Fibroblast of lung (primary cell): ENCODE data around the gene DCXR. TPM values are rescaled to one million over a fixed set of nuclear protein-coding genes. Genes with fewer than 3 reads are reported as not detected.
A peak's percentile ranks its signal among the peaks of the same experiment; 100 is the strongest.

Experiments used
- DNase-seq, 2 donors: peaks; one replicate each; pipeline versions ENCODE4 v3.0.0 to v3.0.0-alpha.2; 2010; ENCODE audit warnings: low read depth in 2 of 2
- H2AFZ ChIP-seq: 2 replicates; pipeline ENCODE4 v1.5.1; 2012; ENCODE audit warnings: low read length, control low read depth, inconsistent platforms
- H3K27ac ChIP-seq: 2 replicates; pipeline ENCODE4 v1.5.1; 2011; ENCODE audit warnings: low read length, control low read depth; ENCODE audit not compliant: insufficient read depth
- H3K27me3 ChIP-seq: 2 replicates; pipeline ENCODE4 v1.5.1; 2011; ENCODE audit warnings: mild to moderate bottlenecking, low read length; ENCODE audit not compliant: control insufficient read depth, insufficient read depth
- H3K36me3 ChIP-seq: 2 replicates; pipeline ENCODE4 v1.5.1; 2011; ENCODE audit warnings: low read length; ENCODE audit not compliant: control insufficient read depth, insufficient read depth
- H3K4me1 ChIP-seq: 2 replicates; pipeline ENCODE4 v1.5.1; 2011; ENCODE audit warnings: low read length; ENCODE audit not compliant: control insufficient read depth, insufficient read depth; ENCODE audit errors: extremely low read depth
- H3K4me2 ChIP-seq: 2 replicates; pipeline ENCODE4 v1.5.1; 2011; ENCODE audit warnings: low read length, control low read depth; ENCODE audit not compliant: insufficient read depth; ENCODE audit errors: extremely low read depth
- H3K4me3 ChIP-seq, 4 experiments: fragments of 200-600 bp in 1 of 4; sonication (generic) in 1 of 4; replicated peaks in 1 of 4; 2 replicates each; pipeline ENCODE4 v1.5.1; 2011 to 2016; ENCODE audit warnings: low read length in 4 of 4, low read depth in 3 of 4, mild to moderate bottlenecking in 3 of 4, control low read depth in 2 of 4, inconsistent platforms in 1 of 4, mixed read lengths in 1 of 4; ENCODE audit not compliant: insufficient read depth in 1 of 4; ENCODE audit errors: control extremely low read depth in 1 of 4
- H3K79me2 ChIP-seq: 2 replicates; pipeline ENCODE4 v1.5.1; 2012; ENCODE audit warnings: mild to moderate bottlenecking, low read length, inconsistent platforms; ENCODE audit not compliant: control insufficient read depth, insufficient read depth
- H3K9ac ChIP-seq: 2 replicates; pipeline ENCODE4 v1.5.1; 2011; ENCODE audit warnings: mild to moderate bottlenecking, low read length, control low read depth; ENCODE audit not compliant: insufficient read depth
- H3K9me3 ChIP-seq: 2 replicates; pipeline ENCODE4 v1.5.1; 2012; ENCODE audit warnings: low read depth, low read length; ENCODE audit not compliant: control insufficient read depth, insufficient read depth
- H4K20me1 ChIP-seq: 2 replicates; pipeline ENCODE4 v1.5.1; 2011; ENCODE audit warnings: low read length; ENCODE audit not compliant: control insufficient read depth, insufficient read depth; ENCODE audit errors: extremely low read depth
- EZH2 ChIP-seq: IDR thresholded peaks from 2 replicates; pipeline ENCODE4 v1.5.1; 2012; ENCODE audit warnings: low read length, control low read depth, mild to moderate bottlenecking; ENCODE audit errors: missing control alignments
- polyA plus RNA-seq, 2 donors: library from polyadenylated mRNA; depleted of rRNA in 1 of 2; stranded (reverse) in 1 of 2; unstranded in 1 of 2; fragments of >200 nt; gene quantifications; 2 replicates each; pipeline ENCODE4 v1.2.1, GENCODE V29; 2011 to 2012; ENCODE audit warnings: missing spikeins in 1 of 2
- total RNA-seq: library from RNA; depleted of rRNA; stranded (reverse); fragments of >200 nt; gene quantifications from 2 replicates; pipeline ENCODE4 v1.2.1, GENCODE V29; 2014
- TF ChIP-seq, protein P1 (sequence below), 2 donors: IDR thresholded peaks in 1 of 2; conservative IDR thresholded peaks in 1 of 2; 1 replicate in 1 of 2; 2 replicates in 1 of 2; pipeline ENCODE4 v1.5.1; 2011 to 2012; ENCODE audit warnings: low read length in 2 of 2, control low read depth in 1 of 2, inconsistent platforms in 1 of 2, low read depth in 1 of 2, mild to moderate bottlenecking in 1 of 2

DCXR gene
- total and polyA plus RNA-seq, 2 donors (not counting 1 experiment from before 2014, with no cell fraction given) = 34.8 to 43.6 TPM

DNA sequence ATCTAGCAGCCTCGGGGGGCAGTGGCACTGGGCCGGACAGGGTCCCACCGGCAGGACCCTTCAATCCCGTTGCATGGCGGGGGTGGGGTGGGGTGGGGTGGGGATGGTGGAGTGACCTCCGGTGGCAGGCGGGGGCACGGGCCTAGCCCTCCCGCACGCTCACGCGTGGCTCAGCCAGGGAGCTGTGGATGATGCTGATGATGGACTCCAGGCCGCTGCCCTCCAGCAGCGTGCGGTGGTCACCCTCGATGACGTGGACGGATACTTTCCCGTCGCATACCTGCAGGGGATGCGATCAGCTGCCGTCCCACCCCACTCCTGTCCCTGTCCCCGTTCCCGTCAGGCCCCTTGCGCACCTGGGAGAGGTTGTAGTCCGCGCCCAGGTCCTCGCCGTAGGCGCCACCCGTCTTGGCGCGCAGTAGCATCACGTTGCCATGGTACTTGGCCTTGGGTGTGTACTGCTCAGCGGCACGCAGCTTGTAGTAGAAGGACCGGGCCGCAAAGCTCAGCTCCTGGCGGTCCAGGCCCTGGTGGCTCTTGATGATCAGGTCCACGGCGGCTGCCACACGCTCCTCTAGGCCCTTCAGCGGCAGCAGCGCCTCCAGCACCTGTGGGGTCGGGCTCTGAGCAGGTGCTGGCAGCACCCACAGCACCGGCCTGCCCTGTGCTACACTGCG lies 41.6 kb upstream of the DCXR start:
- Histone ChIP-seq H3K27ac (no peak overlapping the region), H3K9me3 (no peaks in the 10 kb centered on the region), H3K79me2 (no peaks in the 10 kb centered on the region), H3K4me3 (no peak overlapping the region), H3K36me3 (peaks cover 40% of the 10 kb centered on the region), H3K9ac (no peak overlapping the region), H3K4me1 (no peaks in the 10 kb centered on the region), H3K4me2 (no peak overlapping the region), H3K27me3 (no peaks in the 10 kb centered on the region), H4K20me1 (no peaks in the 10 kb centered on the region), H2AFZ (no peak overlapping the region)
- TF ChIP-seq, protein P1, sequence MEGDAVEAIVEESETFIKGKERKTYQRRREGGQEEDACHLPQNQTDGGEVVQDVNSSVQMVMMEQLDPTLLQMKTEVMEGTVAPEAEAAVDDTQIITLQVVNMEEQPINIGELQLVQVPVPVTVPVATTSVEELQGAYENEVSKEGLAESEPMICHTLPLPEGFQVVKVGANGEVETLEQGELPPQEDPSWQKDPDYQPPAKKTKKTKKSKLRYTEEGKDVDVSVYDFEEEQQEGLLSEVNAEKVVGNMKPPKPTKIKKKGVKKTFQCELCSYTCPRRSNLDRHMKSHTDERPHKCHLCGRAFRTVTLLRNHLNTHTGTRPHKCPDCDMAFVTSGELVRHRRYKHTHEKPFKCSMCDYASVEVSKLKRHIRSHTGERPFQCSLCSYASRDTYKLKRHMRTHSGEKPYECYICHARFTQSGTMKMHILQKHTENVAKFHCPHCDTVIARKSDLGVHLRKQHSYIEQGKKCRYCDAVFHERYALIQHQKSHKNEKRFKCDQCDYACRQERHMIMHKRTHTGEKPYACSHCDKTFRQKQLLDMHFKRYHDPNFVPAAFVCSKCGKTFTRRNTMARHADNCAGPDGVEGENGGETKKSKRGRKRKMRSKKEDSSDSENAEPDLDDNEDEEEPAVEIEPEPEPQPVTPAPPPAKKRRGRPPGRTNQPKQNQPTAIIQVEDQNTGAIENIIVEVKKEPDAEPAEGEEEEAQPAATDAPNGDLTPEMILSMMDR (conservative IDR thresholded peaks at IDR 0.05 in 1 of 2, IDR thresholded peaks at IDR 0.05 in 1 of 2; ENCODE audit: low read depth in 1 of 2, low read length in 2 of 2) = no peak
- no peak for TF ChIP-seq EZH2
- no peak for DNase-seq

DNA sequence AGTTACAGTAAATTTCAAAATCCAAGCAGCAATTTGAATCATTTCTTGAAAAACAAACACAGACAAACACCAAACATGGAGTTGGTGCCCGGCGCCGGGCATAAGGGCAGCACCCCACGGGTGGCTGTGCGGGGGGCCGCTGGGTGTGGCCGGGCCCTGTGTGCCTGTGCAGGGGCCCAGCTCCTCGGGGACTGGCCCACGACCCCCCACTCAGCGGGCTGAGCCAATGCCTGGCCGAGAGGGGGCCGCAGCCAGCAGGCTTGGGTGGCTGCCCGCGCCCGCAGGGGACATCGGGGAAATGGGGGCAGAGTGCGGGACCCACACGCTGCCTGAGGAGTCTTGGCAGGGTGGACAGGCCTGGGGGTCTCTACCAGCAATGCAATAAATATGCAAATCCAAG lies 40.9 kb upstream of the DCXR start:
- no peak for TF ChIP-seq EZH2
- TF ChIP-seq, protein P1 (conservative IDR thresholded peaks at IDR 0.05 in 1 of 2, IDR thresholded peaks at IDR 0.05 in 1 of 2; ENCODE audit: low read depth in 1 of 2, low read length in 2 of 2) = no peak
- no peak overlapping the region for H3K4me3 ChIP-seq
- H3K79me2 ChIP-seq = no peaks in the 10 kb centered on the region
- H3K27me3 ChIP-seq = no peaks in the 10 kb centered on the region
- no peaks in the 10 kb centered on the region for H3K9me3 ChIP-seq
- H3K27ac ChIP-seq = no peak overlapping the region
- no peaks in the 10 kb centered on the region for H3K4me1 ChIP-seq
- H3K9ac ChIP-seq = no peak overlapping the region
- no peaks in the 10 kb centered on the region for H4K20me1 ChIP-seq
- no peak for DNase-seq
- H2AFZ ChIP-seq = no peak overlapping the region
- H3K4me2 ChIP-seq = no peak overlapping the region
- H3K36me3 ChIP-seq = peaks cover 34% of the 10 kb centered on the region

DNA sequence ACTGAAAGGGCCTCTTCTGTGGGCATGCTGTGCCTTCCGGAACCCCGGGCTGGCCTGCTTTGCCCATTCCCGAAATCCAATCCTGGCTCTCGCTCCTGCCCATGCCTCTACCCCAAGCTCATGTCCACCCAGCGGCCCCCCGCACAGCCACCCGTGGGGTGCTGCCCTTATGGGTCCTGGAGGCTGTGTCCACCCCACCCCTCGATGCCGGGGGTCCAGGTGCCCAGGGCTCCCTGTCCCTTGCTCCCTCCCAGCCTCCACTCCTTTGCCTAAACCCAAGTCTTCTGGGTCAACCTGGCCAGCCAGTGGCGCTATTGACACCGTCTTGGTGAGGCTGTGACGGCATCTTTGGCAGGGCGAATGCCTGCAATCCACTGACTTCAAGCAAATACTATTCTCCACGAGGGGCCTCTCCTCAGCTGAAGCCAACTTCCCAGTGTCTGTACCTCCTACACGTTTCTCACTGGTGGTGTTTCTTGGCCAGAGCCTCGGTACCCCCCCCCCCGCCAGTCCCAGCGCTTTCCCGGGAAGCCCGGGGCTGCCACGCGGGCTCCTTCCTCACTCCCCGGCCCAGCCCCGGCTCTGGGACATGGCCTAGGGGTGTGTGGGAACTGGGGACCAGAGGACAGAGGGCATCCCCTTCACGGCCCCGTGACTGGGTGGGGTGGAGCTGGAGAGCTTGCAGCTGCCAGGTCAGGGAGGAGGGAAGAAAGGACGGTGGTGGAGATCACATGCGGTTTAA lies 40.3 kb upstream of the DCXR start:
- DNase-seq = peak in 1 of 2 donors; percentile 22
- Histone ChIP-seq H3K36me3 (peaks cover 27% of the 10 kb centered on the region), H3K27ac (no peak overlapping the region), H4K20me1 (no peaks in the 10 kb centered on the region), H3K4me1 (no peaks in the 10 kb centered on the region), H3K4me2 (no peak overlapping the region), H3K4me3 (no peak overlapping the region), H3K79me2 (no peaks in the 10 kb centered on the region), H3K9me3 (no peaks in the 10 kb centered on the region), H3K9ac (no peak overlapping the region), H3K27me3 (no peaks in the 10 kb centered on the region), H2AFZ (no peak overlapping the region)
- TF ChIP-seq, protein P1 (conservative IDR thresholded peaks at IDR 0.05 in 1 of 2, IDR thresholded peaks at IDR 0.05 in 1 of 2; ENCODE audit: low read depth in 1 of 2, low read length in 2 of 2) = no peak
- no peak for TF ChIP-seq EZH2
